ENCODE data around the gene LFNG.

The LFNG gene

DNA sequence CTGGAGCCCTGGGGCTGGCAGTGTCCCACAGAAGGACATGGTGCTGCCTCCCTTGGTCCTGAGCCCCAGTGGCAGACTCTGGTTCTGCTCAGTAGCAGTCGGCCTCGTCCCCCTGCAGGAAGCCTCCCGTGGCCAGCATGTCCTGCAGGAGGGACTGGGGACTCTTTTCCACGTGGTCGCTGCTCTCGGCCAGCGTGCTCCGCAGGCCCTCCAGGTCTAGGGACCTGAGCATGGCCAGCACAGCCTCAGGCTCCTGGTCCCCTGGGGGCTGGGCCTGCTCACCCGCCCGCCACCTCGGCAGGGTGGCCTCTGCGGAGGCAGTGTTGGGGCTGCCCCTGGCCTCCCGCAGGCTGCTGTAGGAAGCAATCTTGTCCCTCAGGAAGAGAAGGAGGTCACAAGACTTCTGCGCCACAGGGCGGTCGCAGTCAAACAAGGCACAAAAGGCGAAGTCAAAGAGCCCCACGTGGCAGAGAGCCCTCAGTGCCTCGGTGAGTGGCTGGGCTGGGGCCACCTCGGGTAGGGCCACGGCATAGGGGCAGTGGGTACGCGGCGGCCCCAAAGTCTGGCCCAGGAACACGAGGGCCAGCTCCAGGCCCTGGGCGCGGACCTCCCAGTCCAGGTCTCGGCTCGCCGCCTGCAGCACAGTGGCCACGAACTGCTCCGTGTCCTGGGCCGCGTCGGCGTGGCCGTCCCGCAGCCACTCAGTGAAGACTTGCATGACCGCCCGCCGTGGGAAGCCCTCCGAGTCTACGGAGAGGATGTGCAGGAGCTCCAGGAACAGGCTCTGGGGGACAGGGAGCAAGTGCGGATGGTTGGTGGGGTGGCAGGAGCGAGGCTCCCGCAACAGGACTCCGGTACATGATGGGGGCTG, 18.6 kb downstream of the LFNG start:
- Mint-ChIP-seq H3K36me3 (peaks cover 4% of the 10 kb centered on the region), H3K4me3 (no peak overlapping the region), H3K27me3 (no peaks in the 10 kb centered on the region), H3K4me1 (no peaks in the 10 kb centered on the region), H3K27ac (no peak overlapping the region), H3K9me3 (no peaks in the 10 kb centered on the region)
- ATAC-seq = peak; percentile 40

DNA sequence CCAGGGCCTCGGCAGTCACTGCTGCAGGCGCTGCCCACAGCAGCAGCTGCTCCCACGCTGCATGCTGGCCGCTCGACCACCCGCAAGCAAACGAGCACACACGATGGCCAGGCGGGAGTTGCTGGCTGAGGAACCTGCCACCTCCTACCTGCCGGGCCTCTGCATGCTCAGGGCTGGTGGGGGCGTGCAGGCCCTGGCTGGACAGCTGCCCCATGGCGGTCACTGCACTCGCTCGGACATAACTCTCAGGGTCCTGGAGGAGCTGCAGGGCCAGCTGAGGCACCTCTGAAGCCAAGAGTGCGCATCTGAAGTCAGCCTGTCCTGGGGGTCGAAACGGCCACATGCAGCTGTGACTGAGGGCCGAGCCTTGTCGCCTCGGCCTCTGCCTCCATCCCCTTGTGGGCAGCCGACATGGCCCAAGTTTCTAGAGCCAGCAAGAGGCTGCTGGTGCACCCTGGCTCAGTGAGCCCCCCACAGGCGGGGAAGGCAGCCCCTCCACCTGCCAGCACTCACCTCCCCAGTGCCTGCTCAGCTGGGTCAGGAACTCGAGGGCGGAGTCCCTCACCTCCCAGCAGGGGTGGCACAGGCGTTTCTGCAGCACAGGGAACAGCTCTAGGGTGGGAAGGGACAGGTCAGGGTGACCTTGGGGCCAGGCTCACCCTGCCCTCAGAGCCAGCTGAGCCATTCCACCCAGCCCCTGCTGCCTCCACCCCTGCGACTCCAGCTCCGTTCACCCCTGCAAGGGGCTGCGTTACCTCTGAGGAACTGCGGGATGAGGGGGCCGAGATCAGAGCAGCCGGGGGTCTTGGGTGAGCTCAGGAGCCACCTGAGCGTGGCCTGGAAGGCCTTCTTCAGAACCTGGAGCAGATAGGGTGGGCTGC, 19.7 kb downstream of the LFNG start:
- no peak for ATAC-seq
- peaks cover 9% of the 10 kb centered on the region for H3K4me1 Mint-ChIP-seq
- H3K9me3 Mint-ChIP-seq = no peaks in the 10 kb centered on the region
- H3K27me3 Mint-ChIP-seq = no peaks in the 10 kb centered on the region
- no peak overlapping the region for H3K27ac Mint-ChIP-seq
- H3K36me3 Mint-ChIP-seq = peaks cover 15% of the 10 kb centered on the region
- H3K4me3 Mint-ChIP-seq = no peak overlapping the region

DNA sequence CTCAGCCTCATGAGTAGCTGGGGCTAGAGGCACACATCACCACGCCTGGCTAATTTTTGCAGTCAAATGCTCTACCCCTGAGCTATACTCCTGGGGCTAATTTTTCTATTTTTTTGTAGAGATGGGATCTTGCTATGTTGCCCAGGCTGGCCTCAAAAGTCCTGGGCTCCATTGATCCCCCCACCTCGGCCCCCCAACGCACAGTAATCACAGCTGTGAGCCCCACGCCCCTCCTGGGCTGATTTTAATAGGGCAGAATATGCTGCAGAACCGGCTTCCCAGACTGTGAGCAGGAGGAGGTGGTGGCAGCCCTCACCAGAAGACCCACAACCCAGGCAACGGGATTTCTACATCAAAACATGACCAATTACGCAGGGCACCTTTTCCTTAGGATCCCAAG, 20.6 kb downstream of the LFNG start:
- H3K27me3 Mint-ChIP-seq = no peaks in the 10 kb centered on the region
- peaks cover 21% of the 10 kb centered on the region for H3K36me3 Mint-ChIP-seq

GRCh38 chr7:2540641-2541051, 21.1 kb downstream of the LFNG start:
- Mint-ChIP-seq H3K4me1 (peaks cover 13% of the 10 kb centered on the region), H3K27me3 (no peaks in the 10 kb centered on the region), H3K9me3 (no peaks in the 10 kb centered on the region), H3K4me3 (no peak overlapping the region), H3K36me3 (peaks cover 21% of the 10 kb centered on the region), H3K27ac (no peak overlapping the region)
- no peak for ATAC-seq

More for the DNA sequence above, 20.6 kb downstream of the LFNG start:
- H3K4me3 Mint-ChIP-seq = no peak overlapping the region
- no peak overlapping the region for H3K27ac Mint-ChIP-seq
- ATAC-seq = no peak
- H3K9me3 Mint-ChIP-seq = no peaks in the 10 kb centered on the region
- peaks cover 13% of the 10 kb centered on the region for H3K4me1 Mint-ChIP-seq

DNA sequence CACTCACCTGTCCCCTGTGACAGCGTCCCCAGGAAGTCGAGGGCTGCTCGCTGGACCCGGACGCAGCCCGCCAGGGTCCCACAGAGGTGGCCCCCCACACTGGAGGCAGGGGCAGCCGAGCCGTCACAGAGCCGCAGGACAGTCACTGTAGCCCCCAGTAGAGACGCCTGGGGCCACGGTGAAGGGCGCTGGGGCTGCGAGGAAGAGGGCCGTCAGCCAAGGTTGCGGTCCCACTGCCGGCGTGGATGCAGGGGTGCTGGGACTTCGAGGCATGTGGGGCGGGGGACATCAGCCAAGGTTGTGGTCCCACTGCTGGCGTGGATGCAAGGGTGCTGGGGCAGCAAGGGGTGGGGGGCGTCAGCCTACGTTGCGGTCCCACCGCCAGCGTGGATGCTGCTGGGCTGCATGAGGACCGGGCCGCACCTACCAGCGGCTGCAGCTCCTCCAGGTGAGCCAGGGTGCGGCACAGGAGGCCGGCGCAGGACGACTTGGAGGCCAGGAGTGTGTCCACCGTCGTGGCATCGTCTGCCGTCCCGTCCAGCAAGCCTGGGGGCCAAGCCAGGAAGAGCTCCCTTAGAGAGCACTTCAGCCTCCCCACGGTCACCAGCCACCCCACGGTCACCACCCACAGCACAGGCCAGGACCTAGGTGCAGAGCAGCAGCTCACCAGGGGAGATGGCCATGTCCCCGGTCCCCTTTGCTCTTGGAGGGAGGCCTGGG, 21.9 kb downstream of the LFNG start:
- Mint-ChIP-seq H3K36me3 (peaks cover 21% of the 10 kb centered on the region), H3K27ac (no peak overlapping the region), H3K9me3 (no peaks in the 10 kb centered on the region), H3K4me1 (peaks cover 13% of the 10 kb centered on the region), H3K4me3 (no peak overlapping the region), H3K27me3 (no peaks in the 10 kb centered on the region)
- no peak for ATAC-seq

- Mint-ChIP-seq H3K27ac (no peak overlapping the region), H3K36me3 (peaks cover 27% of the 10 kb centered on the region), H3K9me3 (no peaks in the 10 kb centered on the region), H3K4me1 (peaks cover 13% of the 10 kb centered on the region), H3K27me3 (no peaks in the 10 kb centered on the region), H3K4me3 (no peak overlapping the region)
- ATAC-seq = no peak
These were observed 22.7 kb downstream of the LFNG start for GRCh38 chr7:2542011-2542915.

DNA sequence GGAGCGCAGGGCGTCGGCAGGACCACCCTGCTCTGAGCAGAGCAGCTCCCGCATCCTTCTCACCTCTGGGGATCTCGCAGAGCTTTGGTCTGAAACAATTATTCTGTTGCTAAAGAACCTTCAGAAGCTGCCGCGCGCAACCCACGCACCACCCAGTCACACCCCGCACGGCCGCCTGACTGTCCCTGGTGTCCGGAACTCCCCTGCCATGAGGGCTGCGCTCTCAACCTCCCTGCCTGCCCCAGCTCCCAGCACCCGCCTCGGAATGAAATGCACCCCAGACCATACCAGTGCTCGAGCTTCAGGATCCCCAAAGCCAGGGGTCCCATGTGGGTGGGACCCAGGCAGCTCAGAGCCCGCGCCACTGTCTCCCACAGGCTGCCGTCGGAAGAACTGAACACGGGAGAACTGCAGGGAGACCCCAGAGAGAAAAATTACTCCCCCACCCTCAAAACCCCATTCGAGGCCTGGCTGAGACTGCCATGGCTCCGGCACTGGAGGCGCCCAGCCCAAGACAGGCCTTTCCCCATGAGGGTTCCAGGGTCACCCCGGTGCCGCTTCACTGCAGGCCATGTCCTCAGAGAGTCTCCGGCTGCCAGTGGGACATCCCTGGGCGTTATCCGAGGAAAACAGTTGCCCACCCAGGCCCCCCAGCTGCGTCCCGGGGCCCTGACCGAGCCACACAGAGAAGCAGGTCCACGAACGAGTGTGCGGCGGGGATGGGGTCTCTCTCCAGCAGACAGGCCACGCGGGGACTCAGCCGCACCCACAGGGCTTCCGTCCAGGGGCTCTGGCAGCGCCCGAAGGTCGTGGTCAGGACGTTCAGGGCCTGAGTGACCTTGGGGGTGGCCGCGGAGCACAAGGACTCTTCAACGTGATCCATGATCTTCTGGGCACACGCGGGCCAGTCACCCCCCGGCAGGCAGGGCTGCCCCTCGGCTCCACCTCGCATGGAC, 23.6 kb downstream of the LFNG start:
- H3K4me1 Mint-ChIP-seq = peaks cover 13% of the 10 kb centered on the region
- no peak for ATAC-seq
- H3K36me3 Mint-ChIP-seq = peaks cover 34% of the 10 kb centered on the region
- no peak overlapping the region for H3K27ac Mint-ChIP-seq
- H3K9me3 Mint-ChIP-seq = no peaks in the 10 kb centered on the region
- H3K27me3 Mint-ChIP-seq = no peaks in the 10 kb centered on the region
- no peak overlapping the region for H3K4me3 Mint-ChIP-seq

DNA sequence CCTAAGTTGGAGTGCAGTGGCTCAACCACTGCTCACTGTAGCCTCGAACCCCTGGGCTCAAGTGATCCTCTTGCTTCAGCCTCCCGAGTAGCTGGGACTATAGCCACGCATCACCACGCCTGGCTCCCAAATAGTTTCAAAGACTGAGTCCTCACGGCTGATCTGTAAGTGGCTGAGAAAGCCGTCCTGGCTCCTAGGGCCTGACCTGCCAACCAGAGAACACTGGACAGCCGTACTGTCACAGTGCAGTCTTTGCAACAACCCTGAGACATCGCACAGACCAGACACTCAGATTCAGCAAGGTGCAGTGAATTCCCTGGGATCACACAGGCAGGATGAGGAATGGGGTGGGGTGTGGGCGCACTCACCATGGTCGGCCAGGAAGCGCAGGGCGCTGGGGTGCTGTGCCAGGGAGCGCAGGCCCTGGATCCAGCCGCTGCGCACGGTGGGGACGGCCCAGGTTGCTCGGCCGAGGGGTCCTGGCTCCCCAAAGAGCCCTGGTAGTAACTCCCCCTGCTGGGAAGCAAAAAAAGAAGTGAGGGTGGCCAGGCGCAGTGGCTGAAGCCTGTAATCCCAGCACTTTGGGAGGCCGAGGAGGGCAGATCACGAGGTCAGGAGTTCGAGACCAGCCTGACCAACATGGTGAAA, 25.1 kb downstream of the LFNG start:
- Mint-ChIP-seq H3K9me3 (no peaks in the 10 kb centered on the region), H3K4me1 (peaks cover 20% of the 10 kb centered on the region), H3K27me3 (no peaks in the 10 kb centered on the region), H3K4me3 (no peak overlapping the region), H3K27ac (no peak overlapping the region), H3K36me3 (peaks cover 43% of the 10 kb centered on the region)
- no peak for ATAC-seq

- H3K27me3 Mint-ChIP-seq = no peaks in the 10 kb centered on the region
- H3K4me3 Mint-ChIP-seq = no peak overlapping the region
- ATAC-seq = no peak
- no peak overlapping the region for H3K27ac Mint-ChIP-seq
- H3K4me1 Mint-ChIP-seq = peaks cover 27% of the 10 kb centered on the region
- no peaks in the 10 kb centered on the region for H3K9me3 Mint-ChIP-seq
- H3K36me3 Mint-ChIP-seq = peaks cover 50% of the 10 kb centered on the region
These were observed 26.3 kb downstream of the LFNG start for GRCh38 chr7:2545746-2546425.

DNA sequence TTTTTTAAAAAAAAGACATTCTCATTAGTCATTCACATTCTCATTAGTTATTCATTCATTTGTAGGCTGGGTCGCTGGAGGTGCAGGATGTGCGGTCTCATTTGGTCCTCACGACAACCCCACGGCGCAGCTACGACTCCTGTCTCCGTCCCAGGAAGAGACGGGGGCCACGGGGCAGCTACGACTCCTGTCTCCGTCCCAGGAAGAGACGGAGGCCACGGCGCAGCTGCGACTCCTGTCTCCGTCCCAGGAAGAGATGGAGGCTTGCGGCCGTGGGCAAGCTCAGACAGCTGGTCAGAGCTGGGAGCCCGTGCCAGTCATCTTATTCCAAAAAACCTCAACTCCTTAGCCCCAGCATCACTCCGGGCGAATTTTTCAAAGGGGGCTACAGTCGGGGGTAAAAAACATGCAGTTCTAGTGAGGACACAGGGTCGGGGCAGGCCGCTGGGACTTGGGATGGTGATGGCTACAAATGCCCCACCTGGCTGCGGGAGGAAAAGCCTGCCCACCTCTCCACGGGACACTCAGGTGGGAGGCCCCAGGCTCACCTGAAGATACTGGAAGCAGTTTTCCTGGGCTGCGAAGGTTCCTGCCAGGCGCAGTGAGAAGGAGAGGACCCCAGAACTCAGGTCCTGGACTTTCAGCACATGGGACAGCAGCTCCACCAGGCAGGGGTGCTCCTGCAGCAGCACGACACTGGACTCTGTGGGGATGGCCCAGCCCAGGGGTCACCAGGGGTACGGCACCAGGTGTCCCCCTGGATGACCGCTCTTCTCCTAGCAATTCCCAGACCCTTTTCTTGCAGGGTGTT, 27.4 kb downstream of the LFNG start:
- Mint-ChIP-seq H3K4me3 (no peak overlapping the region), H3K9me3 (no peaks in the 10 kb centered on the region), H3K27ac (no peak overlapping the region), H3K36me3 (peaks cover 51% of the 10 kb centered on the region), H3K4me1 (peaks cover 27% of the 10 kb centered on the region), H3K27me3 (no peaks in the 10 kb centered on the region)
- no peak for ATAC-seq

DNA sequence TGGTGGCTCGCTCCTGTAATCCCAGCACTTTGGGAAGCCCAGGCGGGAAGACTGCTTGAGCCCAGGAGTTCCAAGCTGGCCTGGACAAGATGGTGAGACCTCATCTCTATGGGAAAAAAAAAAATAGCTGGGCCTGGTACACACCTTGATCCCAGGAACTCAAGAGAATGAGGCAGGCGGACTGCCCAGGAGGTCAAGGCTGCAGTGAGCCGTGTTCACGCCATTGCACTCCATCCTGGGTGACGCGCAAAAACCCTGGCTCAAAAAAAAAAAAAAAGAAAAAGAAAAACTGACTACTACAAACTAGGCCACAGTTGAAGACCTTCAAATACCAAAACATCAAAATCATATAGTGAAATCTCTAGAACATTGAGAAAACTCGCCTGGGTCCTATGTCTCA, 31.8 kb downstream of the LFNG start:
- H3K27me3 Mint-ChIP-seq = no peaks in the 10 kb centered on the region
- H3K36me3 Mint-ChIP-seq = peaks cover 37% of the 10 kb centered on the region
- no peak overlapping the region for H3K4me3 Mint-ChIP-seq
- H3K4me1 Mint-ChIP-seq = peaks cover 35% of the 10 kb centered on the region
- H3K9me3 Mint-ChIP-seq = no peaks in the 10 kb centered on the region
- no peak for ATAC-seq
- H3K27ac Mint-ChIP-seq = no peak overlapping the region

DNA sequence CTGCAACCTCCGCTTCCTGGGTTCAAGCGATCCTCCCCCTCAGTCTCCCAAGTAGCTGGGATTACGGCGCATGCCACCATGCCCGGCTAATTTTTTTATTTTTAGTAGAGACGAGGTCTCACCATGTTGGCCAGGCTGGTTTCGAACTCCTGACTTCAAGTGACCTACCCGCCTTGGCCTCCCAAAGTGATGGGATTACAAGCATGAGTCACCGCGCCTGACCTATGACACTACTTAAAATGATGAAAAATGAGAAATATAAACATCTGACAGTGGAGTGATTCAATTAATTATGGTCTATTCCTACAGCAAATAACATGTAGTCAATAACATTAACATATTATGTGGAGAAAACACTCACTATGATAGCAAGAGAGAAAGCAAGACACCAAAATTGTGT, 33.5 kb downstream of the LFNG start:
- H3K36me3 Mint-ChIP-seq = peaks cover 24% of the 10 kb centered on the region
- peaks cover 35% of the 10 kb centered on the region for H3K4me1 Mint-ChIP-seq
- H3K9me3 Mint-ChIP-seq = no peaks in the 10 kb centered on the region
- H3K27ac Mint-ChIP-seq = no peak overlapping the region
- H3K27me3 Mint-ChIP-seq = no peaks in the 10 kb centered on the region
- H3K4me3 Mint-ChIP-seq = no peak overlapping the region
- no peak for ATAC-seq

Measured in stimulated activated memory B cell treated with anti-CD40 and anti-IgM and Interleukin-4, amounts not matched to agents 10 μg/mL and 1 μg/mL and 100 μg/mL, for 72 hours (primary cell).